GM21423 (cell line): ENCODE results near the gene LGSN.
"Not testable (repeated sequence)": the region's sequence is repeated elsewhere in the genome, so short reads cannot be mapped to it uniquely, and the experiment has no call there.

Source experiments
- ATAC-seq: cut with Tn5 transposase; IDR thresholded peaks from one replicate; pipeline ENCODE4 v1.9.1; 2021; ENCODE audit warnings: mild to moderate bottlenecking, moderate library complexity; ENCODE audit not compliant: unreplicated experiment

Gene LGSN

DNA sequence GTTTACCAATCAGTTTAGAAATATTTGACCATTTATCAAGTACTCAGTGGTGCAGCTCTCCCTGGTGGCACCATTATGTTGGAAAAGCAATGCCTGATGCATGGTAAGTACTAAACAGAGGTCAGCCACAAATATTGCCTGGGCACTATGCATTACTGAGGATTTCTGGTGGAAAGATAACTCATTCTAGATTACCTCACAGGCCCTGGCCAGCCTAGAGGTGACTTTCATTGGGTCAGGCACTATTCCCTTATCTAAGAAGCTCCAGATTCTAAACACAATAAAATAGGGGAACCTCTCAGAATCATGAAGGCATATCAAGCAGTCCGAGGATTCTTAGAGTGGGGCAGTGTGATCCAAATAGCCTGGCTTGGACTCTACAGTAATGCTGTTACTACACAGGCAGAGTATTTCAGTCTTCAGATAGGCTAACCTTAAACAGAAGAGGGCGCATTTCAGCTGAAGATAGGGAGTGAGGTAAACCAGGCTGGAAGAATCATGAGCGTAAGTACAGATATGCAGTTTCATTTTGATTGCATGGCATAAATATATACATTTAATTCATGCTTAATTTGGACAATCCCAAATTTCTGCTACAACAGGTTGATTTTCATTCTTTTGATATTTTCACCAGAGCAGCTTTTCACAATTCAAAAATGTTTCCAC lies 12.1 kb downstream of the LGSN start:
- peak; percentile 68 for ATAC-seq

DNA sequence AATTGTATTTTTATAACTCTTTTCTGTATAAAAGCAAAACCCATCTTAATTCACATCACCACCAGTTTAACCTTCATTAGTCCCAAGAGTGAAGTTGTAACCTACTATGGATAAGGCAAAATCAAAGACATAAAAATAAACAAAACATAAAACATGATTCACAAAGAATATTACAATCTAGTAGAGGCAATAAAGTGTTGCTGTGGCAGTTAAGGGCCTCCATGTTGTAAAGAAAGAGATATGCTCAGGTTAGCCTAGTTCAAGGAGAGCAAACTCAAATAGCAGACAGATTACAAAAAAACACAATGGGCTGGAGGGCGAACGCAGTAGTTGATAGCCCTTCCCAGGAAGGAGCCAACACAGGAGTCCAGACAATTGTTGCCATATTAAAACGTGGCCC lies 13.4 kb downstream of the LGSN start:
- no peak for ATAC-seq

DNA sequence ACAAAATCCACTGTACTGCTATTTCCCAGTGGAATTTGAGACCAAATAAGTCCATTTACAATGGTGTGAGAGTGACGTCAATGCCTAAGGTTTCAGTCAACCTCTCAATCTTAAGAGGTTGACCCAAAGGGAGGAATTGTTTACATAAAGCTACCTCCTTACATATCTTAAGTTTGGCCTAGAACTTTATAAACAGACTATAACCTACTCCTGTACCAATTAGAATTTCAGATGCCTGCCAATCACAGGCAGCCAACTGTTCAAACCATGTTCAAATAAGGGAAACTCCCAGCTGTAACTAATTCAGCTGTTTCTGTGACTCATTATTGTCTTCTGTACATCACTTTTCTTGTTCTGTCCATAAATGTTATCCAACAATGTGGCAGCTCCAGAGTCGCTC lies 14.5 kb downstream of the LGSN start:
- ATAC-seq, result no peak

DNA sequence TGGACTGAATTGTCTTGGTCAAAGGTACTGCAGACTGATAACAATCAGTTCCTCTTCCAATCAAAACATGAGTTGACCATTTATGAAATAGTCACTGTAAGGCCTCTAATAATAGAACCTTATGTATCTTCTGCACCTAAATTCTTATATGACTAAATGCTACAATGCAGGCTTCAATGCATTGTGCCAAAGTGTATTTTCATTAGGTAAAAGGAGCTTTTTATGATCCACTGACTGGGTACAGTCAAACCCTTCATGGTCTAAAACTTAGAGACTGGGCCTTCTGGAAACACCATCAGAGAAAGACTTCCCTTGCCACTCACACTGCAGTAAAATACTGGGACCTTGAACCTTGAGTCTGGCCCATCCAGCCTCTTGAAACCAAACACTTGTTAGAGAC lies 16.3 kb downstream of the LGSN start:
- ATAC-seq, result no peak

DNA sequence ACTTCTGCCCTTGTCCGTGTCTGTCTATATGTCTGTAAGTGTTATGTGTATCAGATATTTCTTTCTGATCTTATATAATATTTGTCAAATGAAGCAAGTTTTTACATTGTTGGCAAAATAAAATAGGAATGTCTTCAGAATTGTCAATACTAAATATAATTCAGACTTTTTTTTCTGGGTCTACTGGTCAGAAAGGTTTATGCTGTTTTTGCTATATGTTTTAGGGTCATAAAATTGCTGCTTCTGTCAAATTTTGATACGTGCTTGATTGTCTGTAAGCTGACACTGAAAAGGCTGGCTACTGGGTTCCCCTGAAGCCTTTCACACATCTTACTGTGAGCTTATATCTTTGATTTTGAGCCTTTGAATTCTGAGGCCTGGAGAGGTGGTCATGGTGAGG lies 20.1 kb downstream of the LGSN start:
- no peak for ATAC-seq

DNA sequence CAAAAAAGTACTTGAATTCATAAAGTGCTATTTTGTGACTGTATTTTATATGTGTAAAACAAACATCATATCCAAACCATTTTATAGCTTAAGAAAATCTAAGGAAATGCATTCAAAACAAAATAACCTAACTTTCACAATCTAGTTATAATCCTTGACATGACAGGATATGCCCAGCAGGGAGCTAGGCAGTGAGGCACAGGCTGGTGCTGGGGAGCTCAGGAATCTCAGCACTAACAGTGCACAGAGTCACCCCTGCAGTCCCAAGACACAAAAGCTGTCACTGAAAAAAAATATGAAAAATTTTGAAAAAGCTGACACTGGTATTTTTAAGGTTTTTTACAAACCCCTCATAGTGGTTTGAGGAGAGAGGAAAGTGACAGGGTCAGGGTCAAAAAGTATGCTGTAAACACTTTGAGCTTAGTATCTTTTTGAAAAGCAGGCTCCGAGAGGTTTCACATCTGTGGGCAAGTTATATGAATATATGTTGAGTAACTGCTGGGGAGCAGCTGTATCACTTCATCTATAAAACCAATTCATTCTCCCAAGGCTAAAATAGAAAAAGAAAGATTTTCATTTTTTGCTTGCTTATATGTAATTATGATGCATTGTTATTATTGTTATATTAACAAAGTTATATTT lies 24.1 kb downstream of the LGSN start:
- ATAC-seq, result no peak

DNA sequence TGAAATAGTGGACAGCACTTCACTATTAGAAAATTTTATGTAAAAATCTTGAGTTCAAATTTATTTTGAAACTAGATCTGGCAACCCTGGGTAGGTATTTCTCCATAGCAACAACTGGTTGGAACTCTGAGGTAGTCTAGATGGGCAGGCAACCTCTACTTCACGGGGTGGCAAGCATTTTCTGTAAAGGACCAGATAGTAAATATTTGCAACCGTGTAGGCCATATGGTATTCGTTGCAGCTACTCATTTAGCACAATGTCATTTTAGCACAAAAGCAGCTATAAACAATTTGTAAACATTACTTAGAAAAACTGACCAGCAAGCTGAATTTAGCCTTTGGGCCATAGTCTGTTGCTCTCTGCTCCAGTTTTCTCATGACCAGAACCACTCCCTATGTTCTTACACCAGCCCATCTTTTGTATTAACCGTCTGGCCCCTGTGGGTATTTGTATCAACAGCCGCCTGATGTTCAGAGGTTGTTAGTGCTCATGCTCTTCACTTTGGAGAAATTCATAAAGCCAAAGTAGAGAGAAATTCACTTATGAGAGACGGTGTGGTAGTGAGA lies 29.2 kb downstream of the LGSN start:
- no peak for ATAC-seq

DNA sequence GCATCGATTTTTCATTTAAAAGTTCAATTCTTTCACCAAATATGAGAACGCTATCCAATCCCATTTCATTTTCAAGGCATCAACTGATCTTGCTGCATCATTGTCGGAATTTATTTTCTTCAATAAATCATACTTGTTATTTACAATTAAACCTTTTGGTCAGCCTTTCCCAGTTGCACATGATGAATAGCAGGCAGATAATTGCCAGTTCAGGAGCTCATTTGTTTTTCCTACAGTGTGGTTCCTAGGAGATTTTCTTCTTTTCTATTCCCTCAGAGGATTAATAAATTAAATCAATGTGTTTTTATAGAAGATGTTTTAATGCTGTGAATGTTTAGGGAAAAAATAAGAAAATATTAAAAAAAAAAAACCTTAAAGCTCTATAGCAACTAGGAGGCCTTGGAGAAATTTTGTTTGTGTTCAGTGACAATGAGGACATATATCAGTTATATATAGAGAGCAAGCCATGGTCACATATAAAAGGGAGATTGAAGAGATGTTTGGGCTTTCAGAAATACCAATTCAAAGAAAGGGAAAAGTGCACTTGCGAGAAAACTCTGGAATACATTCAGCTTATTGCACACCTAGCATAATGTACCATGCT lies 30.4 kb downstream of the LGSN start:
- ATAC-seq, result no peak

DNA sequence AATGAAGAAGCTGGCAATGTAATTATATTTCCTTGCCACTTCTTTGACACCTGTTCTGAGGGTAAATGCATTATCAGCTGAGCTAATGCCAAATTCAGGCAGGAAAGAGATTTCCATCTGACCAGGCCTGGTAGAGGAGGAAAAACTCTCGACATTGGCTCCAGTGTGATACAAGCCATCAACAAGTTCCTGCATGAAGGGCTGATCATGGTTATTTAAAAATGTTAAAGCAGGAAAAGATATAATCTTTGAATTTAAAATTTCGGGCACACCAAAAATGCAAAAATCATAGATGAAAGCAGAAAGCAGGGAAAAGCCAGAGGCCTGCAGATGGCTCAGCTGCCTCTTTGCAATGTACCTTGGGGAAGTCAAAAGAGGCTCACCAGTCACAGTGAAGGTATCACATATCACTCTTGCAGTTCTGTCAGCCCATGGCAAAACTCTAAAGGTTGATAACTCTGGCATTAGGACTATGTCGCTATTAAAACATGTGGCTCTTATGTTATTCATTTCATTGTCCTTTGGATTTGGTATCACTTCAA lies 39.1 kb downstream of the LGSN start:
- ATAC-seq, result no peak

DNA sequence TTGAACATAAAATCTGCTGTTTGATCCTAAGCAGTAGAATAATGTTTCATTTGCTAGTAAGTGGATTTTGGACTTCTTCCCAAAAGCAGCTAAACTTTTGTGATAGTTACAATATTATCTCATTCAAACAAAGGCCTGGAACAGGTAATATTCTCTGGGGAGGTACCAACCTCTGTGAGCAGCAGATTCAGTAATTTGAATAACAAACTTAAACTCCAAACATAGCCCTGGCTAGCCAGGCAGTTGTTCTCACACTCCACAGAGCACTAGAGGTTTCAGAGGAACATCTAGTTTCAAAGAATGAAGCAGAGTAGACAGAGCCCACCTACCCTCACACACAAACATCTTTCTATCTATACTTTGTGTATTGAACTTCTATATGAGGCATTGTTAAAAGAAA lies 40.9 kb downstream of the LGSN start:
- no peak for ATAC-seq

DNA sequence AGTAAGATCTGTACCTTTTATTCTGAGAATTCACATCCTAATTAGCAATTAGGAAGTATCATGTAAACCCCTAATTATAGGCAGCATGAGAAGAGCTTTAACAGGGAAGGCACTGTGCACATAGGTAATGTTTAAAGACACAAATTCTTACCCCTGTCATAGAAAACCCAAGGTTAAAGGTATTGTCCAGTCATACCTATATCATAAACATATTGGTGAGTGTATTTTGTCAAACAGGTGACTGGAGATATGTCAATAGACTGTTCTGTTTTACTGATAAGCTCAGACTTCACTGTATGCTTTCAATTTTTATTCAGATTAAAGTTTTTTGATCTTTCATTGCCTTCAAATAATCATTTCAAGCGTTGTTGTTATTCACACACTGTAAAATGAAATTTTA lies 43.8 kb downstream of the LGSN start:
- ATAC-seq, result no peak

DNA sequence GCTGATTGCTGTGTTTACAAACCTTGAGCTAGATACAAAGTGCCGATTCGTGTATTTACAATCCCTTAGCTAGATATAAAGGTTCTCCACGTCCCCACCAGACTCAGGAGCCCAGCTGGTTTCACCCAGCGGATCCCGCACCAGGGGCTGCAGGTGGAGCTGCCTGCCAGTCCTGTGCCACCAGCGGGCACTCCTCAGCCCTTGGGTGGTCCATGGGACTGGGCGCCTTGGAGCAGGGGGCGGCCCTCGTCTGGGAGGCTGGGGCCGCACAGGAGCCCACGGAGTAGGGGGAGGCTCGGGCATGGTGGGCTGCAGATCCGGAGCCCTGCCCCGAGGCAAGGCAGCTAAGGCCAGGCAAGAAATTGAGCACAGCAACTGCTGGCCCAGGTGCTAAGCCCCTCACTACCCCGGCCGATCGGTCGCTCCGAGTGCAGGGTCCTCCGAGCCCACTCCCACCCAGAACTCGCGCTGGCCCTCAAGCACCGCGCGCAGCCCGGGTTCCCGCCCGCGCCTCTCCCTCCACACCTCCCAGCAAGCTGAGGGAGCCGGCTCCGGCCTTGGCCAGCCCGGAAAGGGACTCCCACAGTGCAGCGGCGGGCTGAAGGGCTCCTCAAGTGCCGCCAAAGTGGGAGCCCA lies 44.9 kb downstream of the LGSN start:
- ATAC-seq, result not testable (repeated sequence)

DNA sequence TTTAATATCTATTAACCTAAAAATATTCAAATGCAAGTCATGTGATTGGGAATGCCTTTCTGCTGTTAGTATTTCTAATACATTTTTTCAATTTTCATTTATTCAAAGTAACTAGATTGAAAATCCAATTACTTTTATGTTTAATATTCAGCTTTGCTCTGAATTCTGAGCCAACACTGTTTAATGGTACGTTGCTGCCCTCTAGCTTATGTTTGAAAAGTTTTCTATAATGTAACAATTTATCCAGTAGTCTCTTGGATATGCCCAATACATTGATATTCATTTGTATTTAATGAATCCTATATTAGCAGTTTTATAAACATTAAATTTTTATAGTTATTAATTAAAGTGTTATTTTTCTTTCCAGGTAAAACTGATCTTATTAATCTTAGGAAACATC lies 47.4 kb downstream of the LGSN start:
- ATAC-seq, result no peak

DNA sequence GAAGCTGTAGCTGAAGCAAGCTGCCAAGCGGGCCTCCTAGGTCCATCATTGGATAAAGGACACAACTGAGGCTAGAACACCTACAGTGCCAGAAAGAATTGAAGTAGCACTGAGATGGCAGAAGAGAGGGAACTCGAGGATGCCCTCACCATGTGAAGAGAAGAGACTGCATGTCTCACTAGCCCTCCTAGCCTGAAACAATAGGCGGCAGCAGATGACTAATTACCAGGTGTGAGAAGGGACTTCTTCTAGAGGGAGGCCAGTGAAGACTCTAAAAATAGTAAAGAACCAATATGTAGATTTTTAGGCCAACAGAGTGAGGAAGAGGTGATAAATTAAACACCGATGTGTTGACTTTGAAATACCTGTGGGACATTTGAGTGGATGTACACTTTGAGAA lies 50.3 kb downstream of the LGSN start:
- ATAC-seq, result peak; percentile 69

DNA sequence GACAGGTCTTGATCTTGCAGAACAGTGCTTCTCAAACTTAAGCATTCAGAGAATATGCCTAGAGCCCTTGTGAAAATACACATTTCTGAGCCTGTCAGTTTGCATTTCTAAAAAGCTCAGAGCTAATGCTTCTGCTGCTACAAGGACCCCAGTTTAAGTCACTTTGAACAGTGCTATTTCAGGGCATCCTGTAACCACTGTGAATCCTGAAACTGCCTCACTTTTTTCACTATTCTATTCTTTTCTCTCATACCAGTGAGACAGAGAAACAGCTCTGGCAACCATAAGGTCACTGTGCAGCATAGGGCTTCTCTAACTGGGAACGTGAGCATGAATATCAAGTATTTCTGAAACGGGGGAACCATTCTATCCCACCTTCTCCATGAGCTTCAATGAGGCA lies 51.2 kb downstream of the LGSN start:
- ATAC-seq, result peak; percentile 69

DNA sequence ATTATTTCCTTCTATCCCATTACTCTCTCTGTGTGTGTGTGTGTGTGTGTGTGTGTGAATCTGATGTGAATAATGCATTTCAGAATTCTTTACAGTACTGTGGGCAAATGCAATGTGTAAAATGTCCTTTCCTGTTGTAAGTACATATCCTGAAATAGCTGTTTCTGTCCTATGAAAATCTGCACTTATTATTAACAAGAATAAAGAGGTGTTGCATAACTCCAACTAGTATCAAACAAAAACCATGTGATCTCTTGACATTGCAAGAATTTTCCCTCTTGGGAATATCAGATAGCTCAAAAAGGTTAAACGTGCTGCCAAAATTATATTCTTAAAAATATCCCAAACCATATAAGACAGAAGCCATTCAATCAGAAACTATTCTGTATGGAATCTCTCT lies 52.0 kb downstream of the LGSN start:
- no peak for ATAC-seq

DNA sequence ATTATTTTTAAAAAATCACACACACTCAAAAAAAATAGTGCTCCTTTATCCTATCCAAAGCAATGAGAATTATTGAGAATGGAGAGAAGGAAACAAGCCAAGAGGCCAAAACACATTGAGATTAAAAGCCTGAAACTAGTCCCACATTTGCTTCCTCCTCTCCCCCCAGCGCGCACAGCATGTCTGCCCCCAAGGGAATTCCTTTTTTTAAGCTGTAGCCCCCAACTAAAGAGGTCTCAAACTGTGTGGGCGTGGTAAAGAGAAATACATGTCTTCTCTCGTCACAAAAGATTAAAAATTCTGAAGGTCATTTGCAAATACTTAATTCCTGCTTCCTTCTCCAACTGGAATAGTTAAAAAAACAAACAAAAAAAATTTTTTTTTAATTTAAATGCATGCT lies 52.7 kb downstream of the LGSN start:
- ATAC-seq, result no peak

DNA sequence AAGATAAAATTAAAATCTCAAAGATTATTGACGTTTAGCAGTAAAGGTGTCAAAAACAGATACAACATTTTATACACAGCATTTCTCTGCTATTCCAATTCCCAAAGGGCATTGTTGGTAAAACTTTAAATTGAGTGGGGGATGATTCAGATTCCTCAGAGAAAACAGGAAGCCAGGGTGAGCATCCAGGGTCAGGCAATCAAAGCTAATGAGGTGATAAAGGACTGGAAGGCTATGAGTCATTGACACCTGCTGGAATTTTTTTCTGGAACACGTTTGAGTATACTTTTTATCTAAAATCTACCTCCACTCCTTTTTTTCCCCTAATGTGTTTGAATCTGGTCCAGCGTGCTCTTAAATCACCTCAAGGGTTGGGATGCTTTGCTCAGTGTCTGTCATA lies 56.3 kb downstream of the LGSN start:
- ATAC-seq, result no peak

DNA sequence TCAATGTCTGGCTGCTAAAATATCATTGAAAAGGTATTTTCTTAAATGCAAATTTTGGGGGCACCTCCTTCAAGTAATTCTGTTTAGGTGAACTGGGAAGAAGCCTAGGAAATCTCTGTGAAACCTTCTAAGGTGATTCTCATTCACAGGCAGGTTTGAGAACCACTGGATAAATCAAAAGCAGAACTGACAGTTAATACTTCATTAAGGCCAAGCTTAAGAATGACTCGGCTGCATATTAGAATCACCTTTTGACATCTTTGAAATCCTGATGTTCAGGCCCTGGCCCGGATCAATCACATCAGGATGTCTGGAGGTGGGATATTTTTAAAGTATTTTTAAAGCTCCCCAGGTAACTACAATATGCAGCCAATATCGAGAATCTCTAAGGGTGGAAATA lies 58.0 kb downstream of the LGSN start:
- ATAC-seq, result peak; percentile 78

DNA sequence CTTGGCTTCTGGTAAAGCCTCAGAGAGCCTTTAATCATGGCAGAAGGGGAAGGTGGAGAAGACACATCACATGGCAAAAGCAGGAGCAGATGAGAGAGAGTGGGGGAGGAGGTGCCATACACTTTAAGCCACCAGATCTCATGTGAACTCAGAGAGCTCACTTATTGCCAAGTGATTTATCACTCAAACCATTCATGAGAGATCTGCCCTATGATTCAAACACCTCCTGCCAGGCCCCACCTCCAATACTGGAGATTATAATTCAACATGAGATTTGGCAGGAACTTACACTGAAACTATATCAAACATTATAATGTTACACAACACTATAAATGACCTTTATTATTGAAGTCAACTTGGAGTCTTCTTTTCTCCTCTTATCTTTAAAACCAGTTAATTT lies 60.6 kb downstream of the LGSN start:
- ATAC-seq, result no peak

DNA sequence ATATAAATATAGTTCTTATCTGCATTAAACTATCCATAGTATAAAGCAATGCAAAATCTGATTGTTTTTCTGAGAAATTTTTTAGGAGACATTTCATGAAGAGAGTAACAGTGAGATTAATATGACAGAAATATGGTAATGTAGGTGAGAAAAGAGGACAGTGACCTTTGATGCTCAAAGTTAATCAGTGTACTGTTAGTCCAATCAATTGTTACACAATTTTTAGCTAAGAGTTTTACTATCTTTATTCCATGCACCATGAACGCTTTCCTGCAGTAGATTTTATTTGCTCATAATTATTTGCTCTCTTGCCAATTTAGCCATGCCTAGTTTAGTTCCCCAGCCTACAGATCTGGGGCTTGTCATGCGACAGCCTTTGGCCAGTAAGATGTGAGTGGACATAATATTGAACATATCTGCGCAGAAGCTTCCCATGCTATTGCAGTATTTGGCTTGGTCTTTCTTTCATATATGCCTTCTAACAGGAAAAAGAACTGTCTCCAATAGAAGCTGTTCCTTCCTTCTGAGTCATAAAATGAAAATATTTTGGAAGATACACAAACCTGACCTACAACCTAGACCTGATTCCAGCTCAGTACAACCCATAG lies 69.8 kb downstream of the LGSN start:
- no peak for ATAC-seq
